HEK293 (cell line): ENCODE results near the gene ARFGEF2.
A peak's percentile ranks its signal among the peaks of the same experiment; 100 is the strongest.

Experiments
- CTCF ChIA-PET: fragments of 350-600 bp; formaldehyde crosslinking; extraction: SDS; loops from one replicate; lab custom pipeline; 2021; ENCODE audit warnings: antibody characterized with exemption; lab: Yijun Ruan, JAX
- POLR2A ChIA-PET: fragments of 300-600 bp; formaldehyde crosslinking; extraction: SDS; loops from one replicate; lab custom pipeline; 2020; ENCODE audit warnings: antibody characterized with exemption, inconsistent platforms; lab: Yijun Ruan, JAX
- H3K27ac ChIP-seq: fragments of 200-500 bp; sonication (Bioruptor generic); 2 replicates; pipeline ENCODE4 v1.5.1; 2014; ENCODE audit warnings: low read depth, low read length, control low read depth, inconsistent platforms; ENCODE audit errors: extremely low read depth
- H3K36me3 ChIP-seq, 2 experiments: fragments of 200-500 bp in 1 of 2; sonication (Bioruptor generic) in 1 of 2; 1 replicate in 1 of 2; 2 replicates in 1 of 2; pipeline ENCODE4 v1.5.1; 2014 to 2017; ENCODE audit warnings: inconsistent platforms in 2 of 2, low read length in 2 of 2; ENCODE audit not compliant: control insufficient read depth in 2 of 2, insufficient read depth in 1 of 2
- H3K4me1 ChIP-seq: fragments of 200-500 bp; sonication (Bioruptor generic); 2 replicates; pipeline ENCODE4 v1.5.1; 2014; ENCODE audit warnings: mild to moderate bottlenecking, low read length, inconsistent platforms; ENCODE audit not compliant: control insufficient read depth, insufficient read depth
- H3K4me3 ChIP-seq: 2 replicates; pipeline ENCODE4 v1.5.1; 2011; ENCODE audit warnings: low read depth, mild to moderate bottlenecking, control low read depth, low read length, moderate library complexity
- H3K9me3 ChIP-seq: fragments of 200-500 bp; sonication (Bioruptor generic); 2 replicates; pipeline ENCODE4 v1.5.1; 2014; ENCODE audit warnings: low read depth, low read length, inconsistent platforms; ENCODE audit not compliant: control insufficient read depth, insufficient read depth
- ATF2 ChIP-seq: fragments of 450-650 bp; formaldehyde crosslinking; IDR thresholded peaks from 2 replicates; pipeline ENCODE4 v1.5.1; 2016; ENCODE audit warnings: missing biosample characterization, missing genetic modification characterization, low read depth
- BCL11B ChIP-seq: fragments of 450-650 bp; formaldehyde crosslinking; IDR thresholded peaks from 2 replicates; pipeline ENCODE4 v1.5.1; 2016; ENCODE audit warnings: low read depth, missing biosample characterization, missing genetic modification characterization
- GLI4 ChIP-seq: fragments of 450-650 bp; formaldehyde crosslinking; IDR thresholded peaks from 2 replicates; pipeline ENCODE4 v1.5.1; 2016; ENCODE audit warnings: missing biosample characterization, missing genetic modification characterization
- INSM2 ChIP-seq: fragments of 450-650 bp; formaldehyde crosslinking; IDR thresholded peaks from 2 replicates; pipeline ENCODE4 v1.5.1; 2016; ENCODE audit warnings: missing biosample characterization, missing genetic modification characterization
- KLF16 ChIP-seq: fragments of 450-650 bp; formaldehyde crosslinking; IDR thresholded peaks from 2 replicates; pipeline ENCODE4 v1.5.1; 2017; ENCODE audit warnings: missing biosample characterization, missing genetic modification characterization
- ZBTB1 ChIP-seq: fragments of 450-650 bp; formaldehyde crosslinking; IDR thresholded peaks from 2 replicates; pipeline ENCODE4 v1.5.1; 2016; ENCODE audit warnings: missing biosample characterization, missing genetic modification characterization
- ZBTB17 ChIP-seq: fragments of 450-650 bp; formaldehyde crosslinking; IDR thresholded peaks from 2 replicates; pipeline ENCODE4 v1.5.1; 2016; ENCODE audit warnings: missing biosample characterization, missing genetic modification characterization
- ZIC2 ChIP-seq: fragments of 450-650 bp; formaldehyde crosslinking; IDR thresholded peaks from 2 replicates; pipeline ENCODE4 v1.5.1; 2016; ENCODE audit warnings: missing biosample characterization, missing genetic modification characterization
- ZNF140 ChIP-seq: fragments of 450-650 bp; formaldehyde crosslinking; IDR thresholded peaks from 2 replicates; pipeline ENCODE4 v1.5.1; 2016; ENCODE audit warnings: missing biosample characterization, missing genetic modification characterization
- ZNF202 ChIP-seq: fragments of 450-650 bp; formaldehyde crosslinking; IDR thresholded peaks from 2 replicates; pipeline ENCODE4 v1.5.1; 2016; ENCODE audit warnings: missing biosample characterization, missing genetic modification characterization, borderline replicate concordance
- ZNF324 ChIP-seq: fragments of 450-650 bp; formaldehyde crosslinking; IDR thresholded peaks from 2 replicates; pipeline ENCODE4 v1.5.1; 2016; ENCODE audit warnings: missing biosample characterization, missing genetic modification characterization
- ZNF366 ChIP-seq: fragments of 450-650 bp; formaldehyde crosslinking; conservative IDR thresholded peaks from 2 replicates; pipeline ENCODE4 v1.5.1; 2016; ENCODE audit warnings: missing biosample characterization, missing genetic modification characterization
- ZNF521 ChIP-seq: fragments of 450-650 bp; formaldehyde crosslinking; IDR thresholded peaks from 2 replicates; pipeline ENCODE4 v1.5.1; 2017; ENCODE audit warnings: missing biosample characterization, mild to moderate bottlenecking, missing genetic modification characterization
- ZNF544 ChIP-seq: fragments of 450-650 bp; formaldehyde crosslinking; IDR thresholded peaks from 2 replicates; pipeline ENCODE4 v1.5.0; 2017; ENCODE audit warnings: missing biosample characterization, missing genetic modification characterization
- ZNF560 ChIP-seq: fragments of 450-650 bp; formaldehyde crosslinking; IDR thresholded peaks from 2 replicates; pipeline ENCODE4 v1.5.1; 2017; ENCODE audit warnings: missing biosample characterization, missing genetic modification characterization, borderline replicate concordance
- ZNF629 ChIP-seq: fragments of 450-650 bp; formaldehyde crosslinking; IDR thresholded peaks from 2 replicates; pipeline ENCODE4 v1.5.1; 2017; ENCODE audit warnings: missing biosample characterization, missing genetic modification characterization
- ZNF645 ChIP-seq: fragments of 450-650 bp; formaldehyde crosslinking; IDR thresholded peaks from 2 replicates; pipeline ENCODE4; 2016; ENCODE audit warnings: missing biosample characterization, missing genetic modification characterization
- ZSCAN30 ChIP-seq: fragments of 450-650 bp; IDR thresholded peaks from 2 replicates; pipeline ENCODE4 v1.5.1; 2018; ENCODE audit warnings: missing biosample characterization, mild to moderate bottlenecking, missing genetic modification characterization, moderate library complexity

ARFGEF2 gene

GRCh38 chr20:48892891-48893290 lies 28.6 kb upstream of the ARFGEF2 start:
- Histone ChIP-seq H3K36me3 (no peaks in the 10 kb centered on the region), H3K4me1 (no peaks in the 10 kb centered on the region), H3K4me3 (no peak overlapping the region), H3K27ac (no peak overlapping the region), H3K9me3 (no peaks in the 10 kb centered on the region)
- CTCF ChIA-PET, result interaction anchor here (0.6 to 2.4 kb wide), 5 partner anchors 12 to 1234 kb away, joined by 3 to 12 read pairs (median 5); no protein-coding TSS in a partner anchor
- POLR2A ChIA-PET, result no interaction called here
- peak; percentile 75 for TF ChIP-seq ZIC2
- TF ChIP-seq ZNF324 (tag by site-specific recombination), result no peak
- no peak for TF ChIP-seq ZNF560

- Histone ChIP-seq H3K4me3 (no peak overlapping the region), H3K4me1 (no peaks in the 10 kb centered on the region), H3K9me3 (no peaks in the 10 kb centered on the region)
- ChIA-PET POLR2A (no interaction called here), CTCF (interaction anchor here (0.6 to 2.4 kb wide), 4 partner anchors 12 to 1233 kb away, joined by 3 to 12 read pairs (median 6); no protein-coding TSS in a partner anchor)
- TF ChIP-seq ZNF645 (tag by site-specific recombination) (no peak), ZNF544 (no peak), ATF2 (tag by site-specific recombination) (no peak), GLI4 (tag by site-specific recombination) (no peak), ZNF629 (tag by site-specific recombination) (no peak), ZBTB1 (tag by site-specific recombination) (no peak), ZNF202 (tag by site-specific recombination) (no peak), ZBTB17 (tag by site-specific recombination) (no peak), INSM2 (tag by site-specific recombination) (no peak)
- TF ChIP-seq, all 188 proteins: peak for 0
- no peak overlapping the region for H3K27ac ChIP-seq
- H3K36me3 ChIP-seq, result no peaks in the 10 kb centered on the region
These were observed 28.1 kb upstream of the ARFGEF2 start for GRCh38 chr20:48893374-48893773.

- Histone ChIP-seq H3K4me1 (no peaks in the 10 kb centered on the region), H3K27ac (no peak overlapping the region), H3K4me3 (no peak overlapping the region), H3K36me3 (no peaks in the 10 kb centered on the region), H3K9me3 (no peaks in the 10 kb centered on the region)
- ChIA-PET CTCF (interaction anchor here (1.8 kb wide), 1 partner anchor 240 kb away, joined by 11 read pairs; no protein-coding TSS in a partner anchor), POLR2A (no interaction called here)
- TF ChIP-seq KLF16 (tag by site-specific recombination), result no peak
- no peak for TF ChIP-seq ZNF366 (tag by site-specific recombination)
- TF ChIP-seq ZSCAN30 (tag by site-specific recombination), result no peak
- TF ChIP-seq ZNF521 (tag by site-specific recombination), result no peak
- TF ChIP-seq ZNF645 (tag by site-specific recombination), result no peak
- TF ChIP-seq BCL11B, result no peak
- no peak for TF ChIP-seq ZNF140 (tag by site-specific recombination)
These were observed 24.1 kb upstream of the ARFGEF2 start for GRCh38 chr20:48897305-48898010.
